Measurements from ENCODE around the gene PPP1R7. TPM values are rescaled to one million over a fixed set of nuclear protein-coding genes. Genes with fewer than 3 reads are reported as not detected.

The PPP1R7 gene
- total RNA-seq, 1 donor from 2014 or later: 52.9 TPM

- no peaks in the 10 kb centered on the region for H3K79me2 ChIP-seq (ENCODE audit: low read depth)
- no peaks in the 10 kb centered on the region for H3K9me3 Mint-ChIP-seq
- DNase-seq (ENCODE audit: low spot score): no peak
- H2AFZ ChIP-seq (replicated peaks): no peak overlapping the region
- H3K4me3 Mint-ChIP-seq: no peak overlapping the region
- no peaks in the 10 kb centered on the region for H4K20me1 ChIP-seq (ENCODE audit: low read depth)
- H3K4me1 Mint-ChIP-seq: peaks cover 16% of the 10 kb centered on the region
- H3K36me3 Mint-ChIP-seq: no peaks in the 10 kb centered on the region
- H3K4me3 ChIP-seq: no peak overlapping the region
- no peak overlapping the region for H3K27ac Mint-ChIP-seq
- H3K4me2 ChIP-seq: no peak overlapping the region
- H3K9me3 ChIP-seq (ENCODE audit: low read depth): no peaks in the 10 kb centered on the region
- H3K36me3 ChIP-seq: no peaks in the 10 kb centered on the region
- H3K9ac ChIP-seq: no peak overlapping the region
- H3K4me1 ChIP-seq: peaks cover 22% of the 10 kb centered on the region
- H3K27me3 Mint-ChIP-seq (ENCODE audit: insufficient read depth, low read depth): peaks cover 11% of the 10 kb centered on the region
- H3K27me3 ChIP-seq: peaks cover 6% of the 10 kb centered on the region
- TF ChIP-seq EZH2 (IDR thresholded peaks at IDR 0.05): no peak
- no peak overlapping the region for H3K27ac ChIP-seq
- H3F3A ChIP-seq (ENCODE audit: low read depth): peaks cover 28% of the 10 kb centered on the region
Measured at GRCh38 chr2:241214209-241214608, 63.9 kb downstream of the PPP1R7 start.

GRCh38 chr2:241214766-241215165 is 64.5 kb downstream of the PPP1R7 start:
- Histone ChIP-seq H3K9ac (no peak overlapping the region), H3K36me3 (no peaks in the 10 kb centered on the region), H3K27ac (no peak overlapping the region), H2AFZ (replicated peaks) (no peak overlapping the region), H3K4me2 (no peak overlapping the region), H3K79me2 (ENCODE audit: low read depth) (no peaks in the 10 kb centered on the region), H3K9me3 (ENCODE audit: low read depth) (no peaks in the 10 kb centered on the region), H3F3A (ENCODE audit: low read depth) (peaks cover 30% of the 10 kb centered on the region), H3K27me3 (peaks cover 12% of the 10 kb centered on the region), H4K20me1 (ENCODE audit: low read depth) (no peaks in the 10 kb centered on the region), H3K4me3 (no peak overlapping the region), H3K4me1 (peaks cover 24% of the 10 kb centered on the region)
- TF ChIP-seq EZH2phosphoT487 (IDR thresholded peaks at IDR 0.05) (no peak), CTCF (IDR thresholded peaks at IDR 0.05) (no peak), EZH2 (IDR thresholded peaks at IDR 0.05) (no peak)
- Mint-ChIP-seq H3K9me3 (no peaks in the 10 kb centered on the region), H3K4me3 (no peak overlapping the region), H3K27me3 (ENCODE audit: insufficient read depth, low read depth) (peaks cover 11% of the 10 kb centered on the region), H3K36me3 (no peaks in the 10 kb centered on the region), H3K4me1 (peaks cover 18% of the 10 kb centered on the region), H3K27ac (no peak overlapping the region)
- DNase-seq (ENCODE audit: low spot score): no peak

GRCh38 chr2:241215421-241215820 is 65.2 kb downstream of the PPP1R7 start:
- no peak for TF ChIP-seq EZH2phosphoT487 (IDR thresholded peaks at IDR 0.05)
- TF ChIP-seq EZH2 (IDR thresholded peaks at IDR 0.05): no peak
- TF ChIP-seq CTCF (IDR thresholded peaks at IDR 0.05): no peak
- no peaks in the 10 kb centered on the region for H3K9me3 Mint-ChIP-seq
- H3K4me3 Mint-ChIP-seq: no peak overlapping the region
- Histone ChIP-seq H3K4me2 (no peak overlapping the region), H3K36me3 (no peaks in the 10 kb centered on the region), H3K27ac (no peak overlapping the region), H2AFZ (replicated peaks) (no peak overlapping the region), H3K4me1 (peaks cover 24% of the 10 kb centered on the region), H3K4me3 (no peak overlapping the region), H3K9ac (no peak overlapping the region), H3F3A (ENCODE audit: low read depth) (peaks cover 30% of the 10 kb centered on the region), H4K20me1 (ENCODE audit: low read depth) (no peaks in the 10 kb centered on the region), H3K27me3 (peaks cover 15% of the 10 kb centered on the region), H3K79me2 (ENCODE audit: low read depth) (peaks cover 3% of the 10 kb centered on the region), H3K9me3 (ENCODE audit: low read depth) (no peaks in the 10 kb centered on the region)
- H3K4me1 Mint-ChIP-seq: peaks cover 18% of the 10 kb centered on the region
- no peak for DNase-seq (ENCODE audit: low spot score)
- H3K27me3 Mint-ChIP-seq (ENCODE audit: insufficient read depth, low read depth): peaks cover 10% of the 10 kb centered on the region
- no peaks in the 10 kb centered on the region for H3K36me3 Mint-ChIP-seq
- no peak overlapping the region for H3K27ac Mint-ChIP-seq

GRCh38 chr2:241216211-241216761 is 66.0 kb downstream of the PPP1R7 start:
- H3K36me3 ChIP-seq: no peaks in the 10 kb centered on the region
- no peak overlapping the region for H3K9ac ChIP-seq
- H3K79me2 ChIP-seq (ENCODE audit: low read depth): peaks cover 5% of the 10 kb centered on the region
- DNase-seq (ENCODE audit: low spot score): peak; percentile 50
- no peaks in the 10 kb centered on the region for H4K20me1 ChIP-seq (ENCODE audit: low read depth)
- peaks cover 15% of the 10 kb centered on the region for H3K27me3 ChIP-seq
- peak overlapping the region; percentile 75 for H3K4me3 Mint-ChIP-seq
- peaks cover 9% of the 10 kb centered on the region for H3K27me3 Mint-ChIP-seq (ENCODE audit: insufficient read depth, low read depth)
- no peaks in the 10 kb centered on the region for H3K9me3 ChIP-seq (ENCODE audit: low read depth)
- TF ChIP-seq EZH2phosphoT487 (IDR thresholded peaks at IDR 0.05) (no peak), EZH2 (IDR thresholded peaks at IDR 0.05) (no peak), CTCF (IDR thresholded peaks at IDR 0.05) (no peak)
- H3K4me2 ChIP-seq: peak overlapping the region; percentile 5
- peaks cover 17% of the 10 kb centered on the region for H3K4me1 ChIP-seq
- H3K9me3 Mint-ChIP-seq: no peaks in the 10 kb centered on the region
- no peak overlapping the region for H2AFZ ChIP-seq (replicated peaks)
- H3K27ac ChIP-seq: no peak overlapping the region
- H3K4me3 ChIP-seq: no peak overlapping the region
- no peak overlapping the region for H3K27ac Mint-ChIP-seq
- peaks cover 25% of the 10 kb centered on the region for H3F3A ChIP-seq (ENCODE audit: low read depth)
- H3K4me1 Mint-ChIP-seq: peaks cover 16% of the 10 kb centered on the region
- no peaks in the 10 kb centered on the region for H3K36me3 Mint-ChIP-seq

All from neural progenitor cell (in vitro differentiated cells).